NCI-H345 (cell line): ENCODE measurements around the gene ELAVL4.

Experiments
- DNase-seq: peaks from one replicate; lab custom pipeline; 2025; lab: John Stamatoyannopoulos, UW

The ELAVL4 gene

GRCh38 chr1:50252196-50252595, 143.5 kb downstream of the ELAVL4 start:
- no peak for DNase-seq
